Activated T-cell treated with anti-CD3 and anti-CD28 coated beads for 24 hours (primary cell): Measurements from ENCODE around the gene GALNT7.
A peak's percentile ranks its signal among the peaks of the same experiment; 100 is the strongest.
"Not testable (repeated sequence)": the region's sequence is repeated elsewhere in the genome, so short reads cannot be mapped to it uniquely, and the experiment has no call there.

Experiments
- DNase-seq: peaks from one replicate; pipeline ENCODE4 v3.0.0-alpha.2; 2020; ENCODE audit warnings: low read depth

The GALNT7 gene

GRCh38 chr4:173166491-173166890 lies 2.1 kb upstream of the GALNT7 start:
- no peak for DNase-seq

- DNase-seq, result peak; percentile 21
These were observed 734 bp upstream of the GALNT7 start for GRCh38 chr4:173167758-173168395.

DNA sequence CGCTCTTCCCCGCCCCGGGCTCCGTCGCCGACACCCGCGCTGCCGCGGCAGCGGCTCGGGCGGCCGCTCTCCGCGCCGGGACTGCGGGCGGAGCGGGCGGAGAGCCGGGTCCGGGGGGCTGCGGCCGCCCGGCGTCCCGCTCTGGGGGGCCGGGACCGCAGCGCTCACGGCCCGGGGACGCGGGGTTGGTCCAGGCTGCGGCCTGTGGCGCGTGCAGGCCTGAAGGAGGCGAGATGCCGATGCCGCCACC lies 492 bp downstream of the GALNT7 start:
- no peak for DNase-seq

- DNase-seq, result peak; percentile 44
These were observed 994 bp downstream of the GALNT7 start for GRCh38 chr4:173169428-173170181.

DNA sequence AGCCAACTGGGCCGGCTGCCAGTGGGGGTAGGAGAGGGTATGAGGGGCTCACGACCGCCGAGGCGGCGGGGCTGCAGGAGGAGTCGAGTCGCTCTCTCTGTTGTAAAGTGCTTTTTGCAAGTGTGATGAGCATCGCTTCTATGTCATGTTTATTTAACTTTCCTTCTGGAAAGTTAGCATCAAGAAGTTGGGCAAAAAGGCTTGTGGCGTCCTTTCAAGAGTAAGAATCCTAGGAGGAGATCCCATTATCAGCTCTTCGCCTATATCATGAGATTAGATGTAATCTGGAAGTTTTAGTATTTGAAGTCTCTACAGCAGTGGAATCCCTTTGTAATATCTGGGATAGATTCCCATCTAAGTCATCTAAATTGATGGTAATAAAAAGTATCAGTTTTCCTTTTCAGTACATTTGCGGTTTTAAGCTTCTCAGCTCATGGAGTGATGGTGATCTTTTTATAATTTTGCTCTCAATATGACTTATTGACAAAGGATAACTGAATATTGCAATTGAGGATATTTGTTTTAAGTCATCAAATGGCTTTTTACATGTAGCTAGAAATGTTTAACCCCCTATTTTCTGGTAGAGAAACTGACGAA lies 1.7 kb downstream of the GALNT7 start:
- DNase-seq, result no peak

GRCh38 chr4:173171098-173171497 lies 2.5 kb downstream of the GALNT7 start:
- DNase-seq, result no peak

DNA sequence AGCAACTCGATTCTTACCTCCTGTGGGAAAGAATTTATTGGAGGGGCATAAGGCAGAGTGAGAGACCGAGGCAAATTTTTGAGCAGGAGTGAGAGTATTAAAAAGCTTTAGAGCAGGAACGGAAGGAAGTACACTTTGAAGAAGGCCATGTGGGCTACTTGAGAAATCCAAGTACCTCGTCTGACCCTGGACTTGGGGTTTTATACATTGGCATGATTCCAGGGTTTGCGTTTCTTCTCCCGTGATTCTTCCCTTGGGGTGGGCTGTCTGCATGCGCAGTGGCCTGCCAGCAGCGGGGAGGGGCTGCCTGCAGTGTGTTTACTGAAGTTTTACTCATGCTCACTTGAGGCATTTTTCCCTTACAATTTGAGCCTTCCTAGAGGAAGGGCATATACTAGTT lies 3.4 kb downstream of the GALNT7 start:
- no peak for DNase-seq

- DNase-seq, result no peak
These were observed 5.6 kb downstream of the GALNT7 start for GRCh38 chr4:173174184-173174583.

- no peak for DNase-seq
These were observed 6.0 kb downstream of the GALNT7 start for GRCh38 chr4:173174594-173175012.

DNA sequence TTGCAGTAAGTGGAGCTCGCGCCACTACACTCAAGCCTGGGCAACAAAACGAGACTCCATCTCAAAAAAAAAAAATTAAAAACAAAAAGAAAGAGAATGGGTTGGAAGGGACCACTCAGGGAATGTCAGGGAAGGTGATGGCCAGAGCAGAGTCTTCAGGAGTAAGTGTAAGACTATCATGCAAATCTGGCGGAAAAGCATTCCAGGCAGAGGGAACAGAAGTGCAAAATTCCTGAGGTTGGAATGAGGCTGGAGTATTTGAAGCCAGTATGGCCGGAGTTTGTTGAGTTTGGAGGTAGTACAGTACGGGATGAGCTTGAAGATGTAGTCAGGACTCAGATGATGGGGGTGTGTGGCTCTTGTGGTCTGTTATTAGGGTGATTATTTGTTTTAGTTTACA lies 7.4 kb downstream of the GALNT7 start:
- no peak for DNase-seq

- no peak for DNase-seq
These were observed 8.6 kb downstream of the GALNT7 start for GRCh38 chr4:173177232-173177631.

DNA sequence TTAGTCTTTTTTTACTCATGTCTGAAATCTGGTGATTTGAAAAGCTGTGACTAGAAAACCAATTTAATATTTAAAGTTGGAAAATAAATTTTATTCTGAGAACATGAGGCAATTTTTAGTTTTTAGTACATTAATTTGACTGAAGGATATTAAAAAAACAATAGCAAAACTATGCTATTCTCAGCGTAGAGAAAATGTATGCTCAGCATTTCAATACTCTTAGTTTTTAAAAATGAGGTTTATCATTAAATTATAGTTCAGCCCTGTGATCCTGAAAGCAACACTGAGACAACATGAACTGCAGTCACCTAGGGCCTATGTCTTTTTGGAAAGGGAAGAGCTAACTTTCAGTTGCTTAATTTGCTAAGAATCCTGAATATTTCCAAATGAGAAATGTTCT lies 9.5 kb downstream of the GALNT7 start:
- DNase-seq, result no peak

DNA sequence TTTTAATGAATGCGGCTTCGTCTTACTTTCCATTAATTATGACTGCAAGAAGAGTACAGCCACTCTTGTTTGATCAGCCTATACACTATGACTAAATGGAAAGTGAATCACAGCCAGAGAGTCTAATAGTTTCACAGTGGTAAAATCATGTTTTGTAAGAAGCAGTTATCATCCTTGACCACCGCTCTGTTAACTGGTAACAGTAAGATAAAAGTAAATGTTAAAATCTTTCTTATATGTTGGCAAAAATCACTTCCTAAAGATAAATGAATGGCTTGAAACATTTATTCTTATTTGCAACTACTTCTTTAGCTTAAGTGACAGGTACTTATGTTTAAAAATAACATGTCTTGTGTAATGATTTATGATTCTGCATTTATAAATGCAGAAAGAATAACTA lies 13.2 kb downstream of the GALNT7 start:
- no peak for DNase-seq

DNA sequence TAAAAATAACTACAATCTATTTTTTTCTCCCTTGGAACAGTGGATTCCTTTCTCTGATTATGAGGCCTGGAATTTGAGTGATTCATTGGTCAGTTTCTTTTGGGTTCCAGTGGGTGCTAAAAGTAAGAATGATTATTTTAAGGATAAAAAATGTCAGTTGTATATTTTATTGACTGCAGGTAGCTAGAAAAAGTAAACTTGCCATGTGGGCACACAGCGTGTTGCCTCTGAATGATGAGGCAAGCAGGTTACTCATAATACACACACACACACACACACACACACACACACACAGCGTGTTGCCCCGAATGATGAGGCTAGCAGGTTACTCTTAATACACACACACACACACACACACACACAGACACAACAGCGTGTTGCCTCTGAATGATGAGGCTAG lies 13.8 kb downstream of the GALNT7 start:
- no peak for DNase-seq

DNA sequence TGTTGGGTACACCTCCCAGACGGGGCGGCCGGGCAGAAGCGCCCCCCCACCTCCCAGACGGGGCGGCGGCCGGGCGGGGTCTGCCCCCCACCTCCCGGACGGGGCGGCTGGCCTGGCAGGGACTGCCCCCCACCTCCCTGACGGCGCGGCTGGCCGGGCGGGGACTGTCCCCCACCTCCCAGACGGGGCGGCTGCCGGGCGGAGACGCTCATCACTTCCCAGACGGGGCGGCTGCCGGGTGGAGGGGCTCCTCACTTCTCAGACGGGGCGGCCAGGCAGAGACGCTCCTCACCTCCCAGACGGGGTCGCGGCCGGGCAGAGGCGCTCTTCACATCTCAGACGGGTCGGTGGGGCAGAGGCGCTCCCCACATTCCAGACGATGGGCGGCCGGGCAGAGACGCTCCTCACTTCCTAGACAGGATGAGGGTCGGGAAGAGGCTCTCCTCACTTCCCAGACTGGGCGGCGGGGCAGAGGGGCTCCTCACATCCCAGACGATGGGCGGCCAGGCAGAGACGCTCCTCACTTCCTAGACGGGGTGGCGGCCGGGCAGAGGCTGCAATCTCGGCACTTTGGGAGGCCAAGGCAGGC lies 15.1 kb downstream of the GALNT7 start:
- DNase-seq, result not testable (repeated sequence)

DNA sequence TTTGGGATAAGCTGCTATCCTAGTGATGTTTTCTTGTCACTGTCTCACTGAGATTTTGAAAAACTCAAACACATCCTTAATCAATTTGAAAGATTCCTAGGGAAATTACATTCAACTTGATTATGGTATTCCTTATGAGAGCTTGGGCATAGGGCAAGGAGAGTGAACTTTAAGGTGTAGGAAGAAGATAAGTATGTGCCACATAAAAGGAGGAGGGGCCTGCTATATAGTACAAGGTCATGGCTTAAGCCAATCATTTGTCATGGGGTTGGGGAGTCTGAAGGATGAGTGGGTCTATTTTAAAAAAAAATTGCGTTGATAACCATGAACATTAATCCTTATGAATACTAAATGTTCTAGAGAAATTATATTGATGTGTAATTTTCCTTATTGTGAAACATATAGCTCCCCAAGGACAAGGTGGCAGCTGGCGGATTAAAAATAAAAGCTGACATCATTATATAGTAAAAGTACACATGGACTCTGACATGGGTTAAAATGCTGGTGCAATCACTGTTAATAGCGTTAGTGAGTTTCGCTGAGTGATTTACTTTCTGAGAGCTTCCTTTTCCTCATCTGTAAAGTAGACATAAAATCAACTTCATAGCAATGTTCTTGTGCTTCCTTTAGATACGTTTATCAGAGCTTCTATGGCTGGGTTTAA lies 17.4 kb downstream of the GALNT7 start:
- no peak for DNase-seq

DNA sequence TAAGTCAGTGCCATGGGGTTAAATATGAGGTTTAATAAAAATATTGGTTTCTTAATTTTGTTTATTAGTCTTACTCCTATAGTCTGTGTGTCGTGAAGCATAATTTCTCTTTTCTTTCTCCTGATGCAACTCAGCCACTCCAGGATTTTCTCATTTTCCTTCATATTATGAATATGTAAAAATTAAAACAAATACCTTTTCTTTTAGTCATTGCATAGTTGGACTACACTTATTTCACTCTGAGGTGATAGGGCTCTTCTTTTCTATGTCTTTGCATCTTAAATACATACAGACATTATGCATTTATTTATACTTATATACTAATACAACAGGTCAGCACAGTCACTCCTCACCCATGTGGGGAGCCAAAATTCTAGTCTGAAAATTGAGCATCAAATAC lies 19.1 kb downstream of the GALNT7 start:
- DNase-seq, result no peak

DNA sequence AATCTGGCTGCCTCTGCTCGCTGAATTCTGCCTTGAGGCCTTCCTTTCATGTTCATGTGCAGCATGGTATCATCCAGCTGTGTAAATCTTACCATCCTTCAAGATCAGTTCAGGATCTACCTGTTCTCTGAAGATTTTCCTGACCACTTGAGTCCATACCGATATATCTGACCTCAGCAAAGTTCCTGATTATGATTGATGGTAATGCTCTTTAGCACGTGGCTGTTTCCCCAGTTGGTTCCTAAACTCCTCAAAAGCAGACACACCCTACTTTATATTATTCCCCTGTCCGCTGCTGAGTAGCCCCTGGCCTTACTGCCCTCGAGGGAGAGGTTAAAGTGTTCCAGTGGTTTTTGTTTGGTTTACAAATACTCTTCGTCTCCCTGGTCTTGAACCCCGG lies 20.0 kb downstream of the GALNT7 start:
- no peak for DNase-seq

- no peak for DNase-seq
These were observed 20.6 kb downstream of the GALNT7 start for GRCh38 chr4:173189117-173189693.

GRCh38 chr4:173191623-173192041 lies 23.0 kb downstream of the GALNT7 start:
- no peak for DNase-seq

DNA sequence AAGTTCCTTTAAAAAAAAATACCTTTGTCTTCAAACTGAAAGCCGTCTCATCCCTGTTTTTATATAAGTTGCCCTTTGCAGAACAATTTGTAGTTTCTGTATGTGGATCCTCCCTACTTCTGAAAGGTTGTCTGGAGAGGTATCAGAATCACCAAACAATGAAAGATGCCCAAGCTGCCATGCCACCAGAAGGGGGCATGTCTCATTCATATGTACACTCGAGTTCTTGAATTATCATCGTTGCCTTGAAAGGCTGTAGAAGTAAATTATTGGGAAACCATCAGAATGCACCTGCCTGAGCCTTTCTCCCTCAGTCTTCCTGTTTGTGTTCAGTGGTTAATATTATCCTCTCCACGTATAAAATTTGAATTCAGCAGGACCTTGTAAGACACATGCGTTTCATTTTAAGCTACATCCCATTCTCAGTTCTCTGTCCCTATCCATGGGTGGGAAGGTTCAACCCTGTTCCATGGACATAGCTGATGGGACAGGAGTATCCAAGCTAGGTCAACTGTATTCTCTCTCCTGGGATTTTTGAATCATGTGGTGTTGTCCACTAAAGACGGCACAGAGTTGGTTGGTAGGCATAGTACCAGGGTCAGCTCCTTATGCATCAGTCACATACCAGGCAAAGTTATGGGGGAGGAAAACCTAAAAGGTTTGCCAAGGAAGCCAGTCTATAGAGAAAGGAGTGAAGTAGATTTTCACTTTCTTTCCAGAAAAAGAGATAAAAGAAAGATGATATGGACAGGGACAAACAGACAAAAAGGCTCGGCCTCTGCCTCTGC lies 24.0 kb downstream of the GALNT7 start:
- DNase-seq, result no peak

GRCh38 chr4:173194157-173194556 lies 25.5 kb downstream of the GALNT7 start:
- DNase-seq, result no peak
